ENCODE measurements around the gene CDC42EP4. TPM values are rescaled to one million over a fixed set of nuclear protein-coding genes. Genes with fewer than 3 reads are reported as not detected.
A peak's percentile ranks its signal among the peaks of the same experiment; 100 is the strongest.

Gene CDC42EP4
- total RNA-seq: 1 to 10 TPM; 1.1 to 1.7 TPM

GRCh38 chr17:73311781-73312641 is at the start of gene CDC42EP4:
TSS of gene CDC42EP4 (minus strand) at chr17:73312001. CDS start at chr17:73286500, 25,501 bp downstream.
- peak within 1 kb of the TSS; percentile 82 for H3K4me3 Mint-ChIP-seq
- peak; percentile 97 for ATAC-seq
- no peaks in the 10 kb centered on the region for H3K9me3 Mint-ChIP-seq
- peaks cover 0 to 3% of the 10 kb centered on the region in 2 donors for H3K27me3 Mint-ChIP-seq
- DNase-seq (ENCODE audit: low spot score): peak; percentile 92
- no peaks in the 10 kb centered on the region for H3K36me3 Mint-ChIP-seq
- no peak within 1 kb of the TSS for H3K27ac Mint-ChIP-seq
- peaks cover 10 to 13% of the 10 kb centered on the region in 2 donors for H3K4me1 Mint-ChIP-seq (ENCODE audit: low read depth in 2 of 2)

DNA sequence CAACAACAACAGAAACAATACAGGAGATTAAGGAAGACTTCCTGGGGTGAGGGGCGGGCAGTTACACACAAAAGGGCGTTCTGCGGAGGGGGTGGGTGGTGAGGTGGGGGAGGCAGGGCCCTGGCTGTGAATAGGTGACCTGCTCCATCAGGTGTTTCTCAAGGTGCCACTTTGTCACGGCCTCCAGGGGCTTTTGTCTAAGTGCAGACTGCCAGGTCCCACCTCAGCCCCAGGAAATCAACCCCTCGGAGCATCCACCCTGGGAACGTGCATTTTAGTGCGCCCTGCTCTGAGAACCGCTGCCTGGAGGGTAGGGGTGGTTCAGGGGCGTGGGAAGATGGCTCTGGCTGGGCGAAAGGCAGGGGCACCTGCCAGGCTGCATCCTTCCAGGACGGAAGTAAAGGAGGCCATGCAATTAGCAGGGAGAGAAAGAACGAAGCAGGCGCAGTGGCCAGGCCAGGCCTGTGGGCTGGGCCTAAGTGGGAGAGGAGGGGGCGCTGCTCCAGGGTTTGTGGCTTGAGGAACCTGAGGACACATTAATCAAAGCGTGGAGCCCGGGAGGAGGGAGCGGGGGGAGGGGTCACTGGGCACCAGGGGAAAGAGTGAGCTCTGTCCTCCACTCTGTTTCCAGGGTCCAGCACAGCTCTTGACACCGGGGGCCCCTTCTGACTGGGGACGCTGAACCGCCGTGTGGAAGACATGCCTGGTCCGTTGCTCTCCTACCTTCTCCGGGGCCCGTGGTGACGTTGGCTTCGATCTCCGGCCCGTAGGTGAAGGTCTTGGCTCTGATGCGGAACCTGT is 49.4 kb upstream of the CDC42EP4 start:
- Mint-ChIP-seq H3K9me3 (no peaks in the 10 kb centered on the region), H3K36me3 (no peaks in the 10 kb centered on the region), H3K27me3 (peaks cover 0 to 4% of the 10 kb centered on the region in 2 donors), H3K27ac (no peak overlapping the region), H3K4me1 (ENCODE audit: low read depth in 2 of 2) (no peaks in the 10 kb centered on the region), H3K4me3 (no peak overlapping the region)
- no peak for ATAC-seq
- no peak for DNase-seq (ENCODE audit: low spot score)

DNA sequence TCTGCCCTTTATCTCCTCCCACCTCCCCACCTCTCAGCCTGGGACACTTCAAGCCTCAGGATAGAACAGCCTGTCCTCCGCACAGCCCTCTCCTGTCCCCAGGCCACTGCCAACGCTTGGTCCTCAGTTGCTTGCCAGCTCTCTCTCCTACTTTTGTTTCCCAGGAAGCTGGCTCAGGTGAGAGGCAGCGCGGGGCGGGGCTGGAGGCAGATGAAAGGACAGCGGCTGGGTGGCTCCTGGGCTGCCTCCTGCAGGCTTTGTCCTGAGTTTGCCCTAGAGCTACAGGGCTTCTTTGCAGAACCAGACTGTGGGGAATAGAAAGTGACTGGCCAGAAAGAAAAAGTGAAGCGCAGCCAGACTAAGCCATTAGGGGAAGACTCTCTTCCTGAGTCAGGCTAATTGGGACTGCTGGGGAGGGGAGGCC is 48.2 kb upstream of the CDC42EP4 start:
- H3K4me1 Mint-ChIP-seq (ENCODE audit: low read depth in 2 of 2): no peaks in the 10 kb centered on the region
- no peak overlapping the region for H3K27ac Mint-ChIP-seq
- H3K4me3 Mint-ChIP-seq: no peak overlapping the region
- H3K9me3 Mint-ChIP-seq: no peaks in the 10 kb centered on the region
- peaks cover 0 to 1% of the 10 kb centered on the region in 2 donors for H3K27me3 Mint-ChIP-seq
- DNase-seq (ENCODE audit: low spot score): no peak
- no peaks in the 10 kb centered on the region for H3K36me3 Mint-ChIP-seq
- no peak for ATAC-seq

DNA sequence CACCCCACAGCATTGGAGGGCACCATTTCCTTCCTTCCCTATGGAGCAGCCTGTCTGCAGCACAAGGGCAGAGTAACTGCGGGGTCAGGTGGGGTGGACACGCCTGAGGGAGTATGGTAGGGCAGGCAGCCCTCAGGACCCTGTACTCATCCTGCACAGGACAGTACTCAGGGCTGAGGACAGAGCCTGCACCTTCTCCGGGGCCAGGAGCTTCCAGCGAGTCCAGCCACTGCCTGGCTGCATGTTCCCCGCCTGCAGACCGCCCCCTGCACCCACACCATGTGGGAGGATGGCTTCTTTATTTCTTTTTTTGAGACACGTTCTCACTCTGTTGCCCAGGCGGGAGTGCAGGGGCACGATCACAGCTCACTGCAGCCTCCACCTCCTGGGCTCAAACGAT is 47.6 kb upstream of the CDC42EP4 start:
- no peaks in the 10 kb centered on the region for H3K9me3 Mint-ChIP-seq
- H3K4me3 Mint-ChIP-seq: no peak overlapping the region
- ATAC-seq (peak in 1 of 2 donors; percentile 25), DNase-seq (ENCODE audit: low spot score) (no peak)
- no peak overlapping the region for H3K27ac Mint-ChIP-seq
- H3K4me1 Mint-ChIP-seq (ENCODE audit: low read depth in 2 of 2): no peaks in the 10 kb centered on the region
- H3K27me3 Mint-ChIP-seq: no peaks in the 10 kb centered on the region
- no peaks in the 10 kb centered on the region for H3K36me3 Mint-ChIP-seq

DNA sequence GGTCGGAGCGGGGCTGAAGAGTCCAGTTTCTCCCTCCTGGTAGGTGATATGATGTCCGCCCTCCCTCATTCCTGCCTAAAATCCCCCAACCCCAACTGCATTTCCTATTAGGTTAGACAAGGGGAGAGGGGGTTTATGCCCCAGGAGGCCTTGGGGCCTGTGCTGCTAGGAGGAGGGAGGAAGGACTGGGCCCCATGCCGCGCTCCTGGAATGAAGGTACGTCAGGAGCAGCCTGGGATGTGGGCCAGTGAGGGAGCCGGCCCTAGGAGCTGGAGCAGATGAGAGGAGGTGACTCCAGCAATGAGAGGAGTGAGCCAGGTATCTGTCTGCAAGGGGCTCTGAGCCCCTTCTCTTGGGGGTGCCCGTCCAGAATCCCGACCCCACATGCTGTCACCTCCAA is 46.9 kb upstream of the CDC42EP4 start:
- no peak overlapping the region for H3K4me3 Mint-ChIP-seq
- peak in 1 of 2 donors; percentile 12 for ATAC-seq
- H3K27ac Mint-ChIP-seq: no peak overlapping the region
- H3K36me3 Mint-ChIP-seq: no peaks in the 10 kb centered on the region
- H3K9me3 Mint-ChIP-seq: no peaks in the 10 kb centered on the region
- H3K27me3 Mint-ChIP-seq: no peaks in the 10 kb centered on the region
- H3K4me1 Mint-ChIP-seq (ENCODE audit: low read depth in 2 of 2): no peaks in the 10 kb centered on the region
- no peak for DNase-seq (ENCODE audit: low spot score)

DNA sequence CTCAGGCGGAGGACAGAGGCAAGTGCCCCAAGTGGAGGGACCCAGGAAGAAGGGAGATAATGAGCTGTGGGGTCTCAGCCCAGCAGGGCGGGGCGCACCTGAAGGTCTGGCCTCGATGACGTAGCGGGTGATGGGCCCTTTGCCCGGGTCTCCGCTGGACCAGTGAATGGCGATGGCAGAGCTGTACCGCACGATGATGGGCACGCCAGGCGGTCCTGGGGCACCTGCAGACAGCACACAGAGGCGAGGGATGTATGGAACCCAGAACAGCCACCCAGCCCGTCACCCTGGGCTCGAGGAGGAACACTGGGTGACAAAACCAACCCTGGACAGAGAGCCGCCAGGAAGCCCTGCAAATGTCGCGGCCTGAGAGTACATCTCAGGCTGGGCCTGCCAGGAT is 46.2 kb upstream of the CDC42EP4 start:
- Mint-ChIP-seq H3K27me3 (no peaks in the 10 kb centered on the region), H3K27ac (no peak overlapping the region), H3K9me3 (no peaks in the 10 kb centered on the region), H3K4me3 (no peak overlapping the region), H3K4me1 (ENCODE audit: low read depth in 2 of 2) (no peaks in the 10 kb centered on the region), H3K36me3 (no peaks in the 10 kb centered on the region)
- ATAC-seq (no peak), DNase-seq (ENCODE audit: low spot score) (no peak)

GRCh38 chr17:73357318-73357717 is 45.5 kb upstream of the CDC42EP4 start:
- Mint-ChIP-seq H3K4me3 (no peak overlapping the region), H3K27me3 (no peaks in the 10 kb centered on the region), H3K9me3 (no peaks in the 10 kb centered on the region), H3K4me1 (ENCODE audit: low read depth in 2 of 2) (no peaks in the 10 kb centered on the region), H3K36me3 (no peaks in the 10 kb centered on the region), H3K27ac (no peak overlapping the region)
- ATAC-seq (no peak), DNase-seq (ENCODE audit: low spot score) (no peak)

DNA sequence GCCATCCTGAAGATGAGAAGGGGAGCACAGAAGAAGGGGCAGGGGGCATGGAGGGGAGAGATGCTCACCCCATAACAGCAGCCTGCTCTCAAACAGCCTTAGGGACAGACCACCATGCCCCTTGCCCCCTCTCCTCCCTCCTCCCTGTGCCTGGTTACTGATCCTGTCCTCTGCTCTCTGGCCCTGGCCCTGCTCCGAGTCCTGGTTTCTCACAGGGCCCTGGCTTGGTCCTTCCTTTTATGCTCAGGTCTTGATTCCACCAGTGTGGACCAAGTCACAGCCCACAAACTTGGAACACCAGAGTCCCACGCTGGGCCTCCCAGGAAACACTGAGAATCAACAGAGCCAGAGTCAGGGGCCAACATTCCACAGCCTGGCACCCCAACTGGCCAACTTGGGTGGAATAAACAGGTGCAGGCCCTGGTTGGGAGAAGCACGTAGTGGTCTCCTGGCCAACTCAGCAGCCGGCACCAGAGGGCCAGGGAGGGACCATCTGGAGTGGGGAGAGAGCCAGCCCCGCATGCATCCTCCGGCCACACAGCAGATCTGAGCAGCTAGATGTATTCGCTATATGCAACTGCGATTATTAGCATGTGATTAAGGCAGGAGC is 44.9 kb upstream of the CDC42EP4 start:
- Mint-ChIP-seq H3K9me3 (no peaks in the 10 kb centered on the region), H3K27ac (no peak overlapping the region), H3K4me1 (ENCODE audit: low read depth in 2 of 2) (no peaks in the 10 kb centered on the region), H3K36me3 (no peaks in the 10 kb centered on the region), H3K4me3 (no peak overlapping the region), H3K27me3 (no peaks in the 10 kb centered on the region)
- DNase-seq (ENCODE audit: low spot score) (no peak), ATAC-seq (no peak)

DNA sequence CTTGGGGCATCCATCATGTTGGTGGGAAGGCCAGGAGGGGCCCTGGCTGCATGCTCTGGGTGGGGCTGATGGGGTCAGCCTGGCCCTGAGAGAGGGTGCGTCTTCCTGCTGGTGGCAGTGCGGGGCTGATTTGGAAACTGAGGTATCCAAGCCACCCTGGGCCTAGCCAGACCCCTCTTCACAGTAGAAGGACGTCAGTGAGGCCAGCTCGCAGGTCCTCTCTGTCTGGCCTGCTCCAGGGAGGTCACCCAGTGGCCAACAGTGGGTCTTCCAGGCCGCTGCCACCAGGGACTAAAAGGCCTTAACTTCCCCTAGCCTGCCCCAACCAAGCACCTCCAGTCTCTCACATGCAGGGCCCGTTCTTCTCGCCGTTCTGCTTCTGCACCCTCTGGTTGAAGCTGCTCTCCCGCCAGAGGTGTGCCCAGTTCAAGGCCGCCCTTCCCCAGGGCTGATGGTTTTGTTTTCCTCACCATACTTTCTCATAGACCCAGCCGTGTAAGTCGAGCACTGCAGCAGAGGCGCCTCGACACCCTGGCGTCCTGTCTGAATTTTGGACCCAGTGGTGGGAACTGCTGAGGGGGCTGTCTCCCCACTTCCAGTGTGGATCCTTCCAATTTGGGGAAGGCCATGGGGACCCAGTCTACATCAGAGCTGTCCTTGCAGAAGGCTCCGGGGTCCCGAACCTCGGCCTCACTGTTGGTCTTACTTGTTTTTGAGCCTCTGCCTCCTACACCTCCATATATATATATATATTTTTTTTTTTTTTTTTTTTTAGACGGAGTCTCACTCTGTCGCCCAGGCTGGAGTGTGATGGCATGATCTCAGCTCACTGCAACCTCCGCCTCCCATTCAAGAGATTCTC is 42.9 kb upstream of the CDC42EP4 start:
- Mint-ChIP-seq H3K4me1 (ENCODE audit: low read depth in 2 of 2) (no peaks in the 10 kb centered on the region), H3K36me3 (no peaks in the 10 kb centered on the region), H3K9me3 (no peaks in the 10 kb centered on the region), H3K27ac (no peak overlapping the region), H3K4me3 (no peak overlapping the region), H3K27me3 (no peaks in the 10 kb centered on the region)
- ATAC-seq (peak in 1 of 2 donors; percentile 37), DNase-seq (ENCODE audit: low spot score) (no peak)

DNA sequence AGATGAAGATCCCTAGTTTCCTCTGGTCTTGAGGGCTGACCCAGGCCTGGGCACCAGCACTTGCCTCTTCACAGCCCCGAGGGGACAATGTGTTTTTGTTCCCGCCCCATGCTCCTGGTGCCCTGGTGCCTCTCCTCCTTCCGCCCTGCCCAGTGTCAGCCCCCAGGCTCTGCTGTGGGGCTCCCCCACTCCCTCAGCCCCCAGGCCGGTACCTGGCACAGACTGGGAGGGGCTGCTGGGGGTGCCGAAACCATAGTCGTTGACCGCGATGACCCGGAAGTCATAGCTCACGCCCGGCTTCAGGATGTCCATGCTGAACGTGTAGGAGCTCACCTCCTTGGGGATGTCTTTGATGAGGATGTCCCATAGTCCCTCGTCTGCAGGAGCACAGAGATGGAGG is 40.5 kb upstream of the CDC42EP4 start:
- H3K27ac Mint-ChIP-seq: no peak overlapping the region
- no peak overlapping the region for H3K4me3 Mint-ChIP-seq
- no peaks in the 10 kb centered on the region for H3K27me3 Mint-ChIP-seq
- ATAC-seq: no peak
- no peak for DNase-seq (ENCODE audit: low spot score)
- H3K36me3 Mint-ChIP-seq: no peaks in the 10 kb centered on the region
- H3K9me3 Mint-ChIP-seq: no peaks in the 10 kb centered on the region
- H3K4me1 Mint-ChIP-seq (ENCODE audit: low read depth in 2 of 2): no peaks in the 10 kb centered on the region

GRCh38 chr17:73351764-73352163 is 40.0 kb upstream of the CDC42EP4 start:
- no peak overlapping the region for H3K4me3 Mint-ChIP-seq
- no peaks in the 10 kb centered on the region for H3K36me3 Mint-ChIP-seq
- H3K27me3 Mint-ChIP-seq: no peaks in the 10 kb centered on the region
- H3K4me1 Mint-ChIP-seq (ENCODE audit: low read depth in 2 of 2): no peaks in the 10 kb centered on the region
- H3K9me3 Mint-ChIP-seq: no peaks in the 10 kb centered on the region
- H3K27ac Mint-ChIP-seq: no peak overlapping the region
- no peak for DNase-seq (ENCODE audit: low spot score)
- ATAC-seq: no peak

DNA sequence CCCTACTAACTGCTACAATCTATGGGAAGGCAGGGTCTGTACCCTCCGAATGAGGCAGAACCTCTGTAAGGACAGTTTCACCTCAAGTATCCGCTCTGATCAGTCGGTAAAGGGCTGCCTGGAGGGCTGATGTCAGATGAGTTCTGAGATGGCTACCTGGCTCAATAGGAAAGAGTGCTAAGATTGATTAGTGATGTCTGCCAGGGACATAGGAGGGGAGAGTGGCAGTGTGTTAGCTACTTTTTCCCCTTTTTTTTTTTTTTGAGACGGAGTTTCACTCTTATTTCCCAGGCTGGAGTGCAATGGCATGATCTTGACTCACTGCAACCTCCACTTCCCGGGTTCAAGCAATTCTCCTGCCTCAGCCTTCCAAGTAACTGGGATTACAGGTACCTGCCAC is 39.1 kb upstream of the CDC42EP4 start:
- Mint-ChIP-seq H3K4me3 (no peak overlapping the region), H3K9me3 (no peaks in the 10 kb centered on the region), H3K36me3 (no peaks in the 10 kb centered on the region), H3K27me3 (no peaks in the 10 kb centered on the region), H3K4me1 (ENCODE audit: low read depth in 2 of 2) (no peaks in the 10 kb centered on the region), H3K27ac (no peak overlapping the region)
- DNase-seq (ENCODE audit: low spot score): no peak
- no peak for ATAC-seq

- Mint-ChIP-seq H3K27ac (no peak overlapping the region), H3K27me3 (no peaks in the 10 kb centered on the region), H3K36me3 (no peaks in the 10 kb centered on the region), H3K4me1 (ENCODE audit: low read depth in 2 of 2) (peaks cover 0 to 4% of the 10 kb centered on the region in 2 donors), H3K4me3 (no peak overlapping the region), H3K9me3 (no peaks in the 10 kb centered on the region)
- no peak for DNase-seq (ENCODE audit: low spot score)
- ATAC-seq: no peak
Measured at GRCh38 chr17:73349647-73350046, 37.8 kb upstream of the CDC42EP4 start.

Measured in natural killer cell treated with Interleukin-12 subunit alpha and Interleukin-12 subunit beta and Interleukin-15 and Interleukin-18, amount 100 ng/mL, for 72 hours (primary cell).